Mesenchymal stem cell (in vitro differentiated cells and primary cell): ENCODE data around the gene WDTC1.

ENCODE experiments used
- DNase-seq: peaks from one replicate; pipeline ENCODE4 v3.0.0-alpha.2; 2013
- H2AFZ ChIP-seq: one replicate; pipeline ENCODE4 v1.6.1; 2013; ENCODE audit warnings: low read depth, mild to moderate bottlenecking, control low read depth, inconsistent platforms, low read length, moderate library complexity
- H2AK5ac ChIP-seq: 2 replicates; pipeline ENCODE4 v1.6.1; 2013; ENCODE audit warnings: low read length, moderate library complexity, mild to moderate bottlenecking, inconsistent platforms; ENCODE audit not compliant: severe bottlenecking
- H2BK120ac ChIP-seq: one replicate; pipeline ENCODE4 v1.6.1; 2013; ENCODE audit warnings: low read depth, mild to moderate bottlenecking, inconsistent platforms, low read length, moderate library complexity
- H2BK12ac ChIP-seq, 2 experiments: one replicate each; pipeline ENCODE4 v1.6.1; 2013; ENCODE audit warnings: inconsistent platforms in 2 of 2, low read length in 2 of 2, mild to moderate bottlenecking in 2 of 2, moderate library complexity in 2 of 2, control low read depth in 1 of 2
- H2BK15ac ChIP-seq: one replicate; pipeline ENCODE4 v1.6.1; 2013; ENCODE audit warnings: mild to moderate bottlenecking, low read depth, inconsistent platforms; ENCODE audit not compliant: poor library complexity, severe bottlenecking
- H2BK5ac ChIP-seq: 2 replicates; pipeline ENCODE4 v1.6.1; 2013; ENCODE audit warnings: low read depth, mild to moderate bottlenecking, low read length, control low read depth, inconsistent platforms; ENCODE audit not compliant: poor library complexity, severe bottlenecking
- H3K14ac ChIP-seq, 2 experiments: one replicate each; pipeline ENCODE4 v1.6.1; 2013; ENCODE audit warnings: inconsistent platforms in 2 of 2, low read length in 2 of 2, control low read depth in 1 of 2, mild to moderate bottlenecking in 1 of 2, moderate library complexity in 1 of 2
- H3K18ac ChIP-seq, 2 experiments: one replicate each; pipeline ENCODE4 v1.6.1; 2013; ENCODE audit warnings: inconsistent platforms in 2 of 2, low read length in 2 of 2, control low read depth in 1 of 2, low read depth in 1 of 2, mild to moderate bottlenecking in 1 of 2
- H3K23ac ChIP-seq, 2 experiments: one replicate each; pipeline ENCODE4 v1.6.1; 2013; ENCODE audit warnings: inconsistent platforms in 2 of 2, low read length in 2 of 2, mild to moderate bottlenecking in 2 of 2, moderate library complexity in 2 of 2, control low read depth in 1 of 2
- H3K27ac ChIP-seq: 2 replicates; pipeline ENCODE4 v1.5.1; 2013; ENCODE audit warnings: mild to moderate bottlenecking, moderate library complexity, low read length, control low read depth, inconsistent platforms; ENCODE audit not compliant: poor library complexity, severe bottlenecking
- H3K27me3 ChIP-seq, 2 experiments: 2 replicates each; pipeline versions ENCODE4 v1.6.1 to v1.7.0; 2013; ENCODE audit warnings: low read length in 2 of 2, mild to moderate bottlenecking in 2 of 2, moderate library complexity in 2 of 2, control low read depth in 1 of 2, inconsistent platforms in 1 of 2; ENCODE audit not compliant: control insufficient read depth in 1 of 2, insufficient read depth in 1 of 2
- H3K36me3 ChIP-seq, 2 experiments: 2 replicates each; pipeline versions ENCODE4 v1.6.1 to v1.7.0; 2013; ENCODE audit warnings: low read length in 2 of 2, control low read depth in 1 of 2, inconsistent platforms in 1 of 2, low read depth in 1 of 2, mild to moderate bottlenecking in 1 of 2; ENCODE audit not compliant: insufficient read depth in 2 of 2, control insufficient read depth in 1 of 2
- H3K4ac ChIP-seq, 2 experiments: one replicate each; pipeline ENCODE4 v1.6.1; 2013; ENCODE audit warnings: inconsistent platforms in 2 of 2, low read length in 2 of 2, mild to moderate bottlenecking in 2 of 2, moderate library complexity in 2 of 2, control low read depth in 1 of 2, low read depth in 1 of 2
- H3K4me1 ChIP-seq: 2 replicates; pipeline ENCODE4 v1.6.1; 2013; ENCODE audit warnings: low read depth, low read length, control low read depth; ENCODE audit not compliant: control insufficient read depth, insufficient read depth
- H3K4me2 ChIP-seq: 2 replicates; pipeline ENCODE4 v1.6.1; 2013; ENCODE audit warnings: low read length, mild to moderate bottlenecking, inconsistent platforms; ENCODE audit not compliant: poor library complexity, severe bottlenecking
- H3K4me3 ChIP-seq, 2 experiments: 2 replicates each; pipeline versions ENCODE4 v1.5.1 to v1.7.0; 2013; ENCODE audit warnings: low read length in 2 of 2, mild to moderate bottlenecking in 2 of 2, control low read depth in 1 of 2, low read depth in 1 of 2; ENCODE audit not compliant: insufficient read depth in 1 of 2
- H3K79me1 ChIP-seq: replicated peaks from 2 replicates; pipeline ENCODE4 v1.6.1; 2013; ENCODE audit warnings: mild to moderate bottlenecking, control low read depth, low read length, inconsistent platforms; ENCODE audit not compliant: poor library complexity, severe bottlenecking
- H3K9ac ChIP-seq: 2 replicates; pipeline ENCODE4 v1.7.0; 2013; ENCODE audit warnings: mild to moderate bottlenecking, low read length, moderate library complexity
- H3K9me3 ChIP-seq: 2 replicates; pipeline ENCODE4 v1.7.0; 2013; ENCODE audit warnings: mild to moderate bottlenecking, low read length; ENCODE audit not compliant: control insufficient read depth
- H4K8ac ChIP-seq: one replicate; pipeline ENCODE4 v1.6.1; 2013; ENCODE audit warnings: inconsistent platforms, mild to moderate bottlenecking, low read length, moderate library complexity
- H4K91ac ChIP-seq: one replicate; pipeline ENCODE4 v1.6.1; 2013; ENCODE audit warnings: mild to moderate bottlenecking, low read length, inconsistent platforms
- WGBS: methylation state at CpG from one replicate; pipeline ENCODE4 v1.1.7; 2013; ENCODE audit warnings: mixed read lengths; 5-methylcytosine and 5-hydroxymethylcytosine counted together

Gene WDTC1

DNA sequence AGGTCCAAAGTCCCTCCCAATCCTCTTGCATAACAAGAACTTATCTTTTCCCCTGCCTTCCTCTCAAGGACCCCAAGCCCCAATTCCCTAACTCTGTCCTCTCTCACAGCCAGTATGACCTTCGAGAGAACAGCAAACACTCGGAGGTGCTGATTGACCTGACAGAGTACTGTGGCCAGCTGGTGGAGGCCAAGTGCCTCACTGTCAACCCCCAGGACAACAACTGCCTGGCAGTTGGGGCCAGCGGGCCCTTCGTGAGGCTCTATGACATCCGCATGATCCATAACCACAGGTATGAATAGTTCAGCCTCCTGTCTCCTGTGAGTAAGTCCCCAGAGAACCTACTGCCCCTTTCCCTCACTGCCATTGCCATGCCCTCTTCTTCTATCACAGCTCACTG is 57.7 kb downstream of the WDTC1 start:
- no peak overlapping the region for H3K4me2 ChIP-seq
- H2BK120ac ChIP-seq: no peak overlapping the region
- peak; percentile 22 for DNase-seq
- H3K23ac ChIP-seq: no peak overlapping the region
- no peaks in the 10 kb centered on the region for H3K9me3 ChIP-seq
- H2AFZ ChIP-seq: peak overlapping the region; percentile 10
- H3K14ac ChIP-seq: no peak overlapping the region
- H3K79me1 ChIP-seq: no peaks in the 10 kb centered on the region
- peaks cover 6% of the 10 kb centered on the region for H3K4me1 ChIP-seq
- H2BK5ac ChIP-seq: no peak overlapping the region
- no peak overlapping the region for H3K9ac ChIP-seq
- H3K4ac ChIP-seq: no peak overlapping the region
- WGBS: 86% methylated on average over 5 of the region's 5 CpGs
- H4K91ac ChIP-seq: no peak overlapping the region
- H3K36me3 ChIP-seq: peaks cover 29 to 62% of the 10 kb centered on the region in 2 experiments
- H3K27ac ChIP-seq: no peak overlapping the region
- H2BK12ac ChIP-seq: no peak overlapping the region
- H2AK5ac ChIP-seq: no peak overlapping the region
- no peak overlapping the region for H4K8ac ChIP-seq
- no peak overlapping the region for H3K18ac ChIP-seq
- H3K27me3 ChIP-seq: no peaks in the 10 kb centered on the region
- no peak overlapping the region for H2BK15ac ChIP-seq
- no peak overlapping the region for H3K4me3 ChIP-seq

DNA sequence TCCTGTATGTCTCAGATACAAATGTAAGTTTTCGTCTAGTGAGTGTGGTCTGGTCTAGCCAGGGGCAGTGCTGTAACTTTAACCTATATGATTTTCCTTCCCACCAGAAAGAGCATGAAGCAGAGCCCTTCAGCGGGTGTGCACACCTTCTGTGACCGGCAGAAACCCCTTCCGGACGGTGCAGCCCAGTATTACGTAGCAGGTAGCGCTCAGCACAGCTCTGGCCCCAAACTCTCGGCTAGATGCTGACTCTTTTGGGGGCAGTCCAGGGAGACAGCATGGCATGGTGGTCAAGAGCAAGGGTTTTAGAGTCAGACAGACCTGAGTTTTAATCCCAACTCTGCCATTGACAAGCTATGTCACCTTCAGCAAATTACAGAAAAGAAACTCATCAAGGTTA is 59.5 kb downstream of the WDTC1 start:
- Histone ChIP-seq H3K4me1 (peaks cover 15% of the 10 kb centered on the region), H3K27ac (no peak overlapping the region), H3K23ac (no peak overlapping the region), H3K18ac (no peak overlapping the region), H2BK12ac (no peak overlapping the region), H3K79me1 (no peaks in the 10 kb centered on the region), H2AK5ac (no peak overlapping the region), H3K27me3 (no peaks in the 10 kb centered on the region), H2BK15ac (no peak overlapping the region), H2BK120ac (no peak overlapping the region), H3K14ac (no peak overlapping the region), H3K4me3 (no peak overlapping the region), H4K91ac (no peak overlapping the region), H3K36me3 (peaks cover 34 to 68% of the 10 kb centered on the region in 2 experiments), H2AFZ (no peak overlapping the region), H3K4me2 (no peak overlapping the region), H3K9ac (no peak overlapping the region), H4K8ac (no peak overlapping the region), H2BK5ac (no peak overlapping the region), H3K4ac (no peak overlapping the region), H3K9me3 (no peaks in the 10 kb centered on the region)
- whole genome bisulfite sequencing: 98% methylated on average over 8 of the region's 8 CpGs
- DNase-seq: no peak

- no peak overlapping the region for H2BK5ac ChIP-seq
- H3K36me3 ChIP-seq: peaks cover 29 to 61% of the 10 kb centered on the region in 2 experiments
- H2BK15ac ChIP-seq: peak overlapping the region; percentile 82
- H4K91ac ChIP-seq: peak overlapping the region; percentile 48
- no peak overlapping the region for H3K27ac ChIP-seq
- no peaks in the 10 kb centered on the region for H3K27me3 ChIP-seq
- no peaks in the 10 kb centered on the region for H3K9me3 ChIP-seq
- peak overlapping the region; percentile 6 for H3K9ac ChIP-seq
- no peak overlapping the region for H3K4me2 ChIP-seq
- H2AK5ac ChIP-seq: peak overlapping the region; percentile 97
- no peak overlapping the region for H2AFZ ChIP-seq
- peaks cover 39% of the 10 kb centered on the region for H3K4me1 ChIP-seq
- 39% methylated on average over 10 of the region's 10 CpGs for WGBS
- peak; percentile 68 for DNase-seq
- peak overlapping the region; percentile 51 to 93 for H2BK12ac ChIP-seq
- peak overlapping the region; percentile 46 to 76 for H3K18ac ChIP-seq
- no peak overlapping the region for H3K23ac ChIP-seq
- H3K79me1 ChIP-seq: no peaks in the 10 kb centered on the region
- peak overlapping the region; percentile 5 for H4K8ac ChIP-seq
- H3K14ac ChIP-seq: peak overlapping the region in 1 of 2 experiments; percentile 35
- no peak overlapping the region for H3K4me3 ChIP-seq
- no peak overlapping the region for H2BK120ac ChIP-seq
- peak overlapping the region; percentile 40 to 85 for H3K4ac ChIP-seq
Observed at GRCh38 chr1:27296773-27297291, 62.4 kb downstream of the WDTC1 start.

GRCh38 chr1:27297903-27298302 is 63.5 kb downstream of the WDTC1 start:
- H3K4me2 ChIP-seq: no peak overlapping the region
- H3K14ac ChIP-seq: peak overlapping the region in 1 of 2 experiments; percentile 4
- H3K27ac ChIP-seq: no peak overlapping the region
- H2BK12ac ChIP-seq: peak overlapping the region; percentile 8 to 77
- peak overlapping the region; percentile 86 for H4K91ac ChIP-seq
- no peaks in the 10 kb centered on the region for H3K79me1 ChIP-seq
- no peak overlapping the region for H2BK5ac ChIP-seq
- H3K23ac ChIP-seq: no peak overlapping the region
- no peak overlapping the region for H2AFZ ChIP-seq
- no peak overlapping the region for H3K4me3 ChIP-seq
- no peak overlapping the region for H2BK120ac ChIP-seq
- H3K9me3 ChIP-seq: no peaks in the 10 kb centered on the region
- H3K4ac ChIP-seq: peak overlapping the region; percentile 3 to 68
- peaks cover 40% of the 10 kb centered on the region for H3K4me1 ChIP-seq
- no peak overlapping the region for H3K9ac ChIP-seq
- no peak for DNase-seq
- no peaks in the 10 kb centered on the region for H3K27me3 ChIP-seq
- peak overlapping the region; percentile 3 to 50 for H3K18ac ChIP-seq
- H2AK5ac ChIP-seq: peak overlapping the region; percentile 97
- peaks cover 29 to 61% of the 10 kb centered on the region in 2 experiments for H3K36me3 ChIP-seq
- no peak overlapping the region for H4K8ac ChIP-seq
- 93% methylated on average over 3 of the region's 3 CpGs for WGBS
- peak overlapping the region; percentile 34 for H2BK15ac ChIP-seq
